NCI-H82 treated with DMSO at 0.1 percent for 48 hours (cell line): ENCODE measurements around the gene NINL.
"Not testable (repeated sequence)": the region's sequence is repeated elsewhere in the genome, so short reads cannot be mapped to it uniquely, and the experiment has no call there.

Experiments used
- DNase-seq: peaks from one replicate; lab custom pipeline; 2025; ENCODE audit not compliant: unreplicated experiment; lab: John Stamatoyannopoulos, UW

The NINL gene

DNA sequence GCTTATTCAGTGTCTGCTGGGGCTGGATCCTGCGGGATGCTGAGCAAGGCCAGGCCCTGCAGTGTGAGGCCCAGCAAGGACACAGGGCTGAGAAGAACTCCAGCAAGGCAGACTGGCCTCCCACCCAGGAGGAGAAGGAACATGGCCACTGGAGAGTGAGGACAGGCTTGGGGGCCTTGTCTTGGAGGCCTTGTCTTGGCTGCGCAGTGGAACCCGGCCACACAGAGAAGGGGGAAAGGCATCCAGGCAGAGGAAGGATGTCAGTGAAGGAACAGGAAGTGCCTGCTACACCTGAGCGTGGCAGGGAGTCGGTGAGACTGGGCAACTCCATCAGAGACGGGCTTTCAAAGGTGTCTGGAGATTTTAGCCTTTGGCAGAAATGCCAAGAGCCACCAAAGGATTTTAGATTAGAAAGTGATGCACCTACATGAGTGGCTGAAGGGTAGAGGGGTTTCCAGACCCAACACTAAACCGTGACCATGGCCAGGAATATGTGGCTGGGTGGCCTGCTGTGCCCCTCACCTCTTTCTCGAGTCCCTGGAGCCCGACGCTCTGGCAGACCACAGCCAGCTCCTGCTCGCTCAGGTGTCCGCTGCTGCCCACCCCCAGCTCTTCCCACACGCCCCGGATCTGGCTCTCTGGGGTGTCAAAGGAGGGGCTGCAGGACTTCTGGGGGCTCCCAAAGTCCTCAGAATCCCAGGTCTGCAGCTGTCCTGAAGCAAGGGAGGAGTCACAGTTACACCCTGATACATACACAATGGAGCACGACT is 80.8 kb downstream of the NINL start:
- no peak for DNase-seq

DNA sequence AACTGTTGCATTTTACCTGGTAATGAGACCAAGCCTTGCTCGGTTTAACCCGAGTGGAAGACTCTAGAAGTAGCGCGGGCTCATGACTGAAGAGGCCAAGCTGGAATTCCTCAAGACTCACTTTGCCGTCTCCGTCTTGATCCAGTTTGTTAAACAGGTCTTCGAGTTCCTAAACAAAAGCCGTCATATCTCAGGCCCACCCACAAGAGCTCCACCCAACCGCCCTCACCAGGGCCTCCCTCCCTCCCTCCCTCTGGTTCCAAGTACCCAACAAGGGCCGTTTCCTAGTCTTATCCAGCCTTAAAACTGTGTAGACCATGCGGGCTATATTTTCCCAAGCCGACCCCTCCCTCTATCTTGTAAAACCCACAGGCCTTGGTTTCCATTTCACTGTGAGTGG is 81.4 kb downstream of the NINL start:
- DNase-seq = no peak

DNA sequence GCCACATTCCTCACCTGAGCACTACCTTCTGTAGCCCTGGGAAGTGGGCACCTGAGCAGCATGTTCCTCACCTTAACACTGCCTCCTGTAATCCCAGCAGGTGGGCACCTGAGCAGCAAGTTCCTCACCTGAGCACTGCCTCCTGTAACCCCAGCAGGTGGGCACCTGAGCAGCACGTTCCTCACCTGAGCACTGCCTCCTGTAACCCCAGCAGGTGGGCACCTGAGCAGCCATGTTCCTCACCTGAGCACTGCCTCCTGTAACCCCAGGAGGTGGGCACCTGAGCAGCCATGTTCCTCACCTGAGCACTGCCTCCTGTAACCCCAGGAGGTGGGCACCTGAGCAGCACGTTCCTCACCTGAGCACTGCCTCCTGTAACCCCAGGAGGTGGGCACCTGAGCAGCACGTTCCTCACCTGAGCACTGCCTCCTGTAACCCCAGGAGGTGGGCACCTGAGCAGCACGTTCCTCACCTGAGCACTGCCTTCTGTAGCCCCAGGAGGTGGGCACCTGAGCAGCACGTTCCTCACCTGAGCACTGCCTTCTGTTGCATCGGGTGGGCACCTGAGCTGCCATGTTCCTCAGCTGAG is 82.2 kb downstream of the NINL start:
- DNase-seq = not testable (repeated sequence)

- DNase-seq = no peak
Observed at GRCh38 chr20:25500880-25501351, 84.4 kb downstream of the NINL start.

GRCh38 chr20:25499855-25500434 is 85.4 kb downstream of the NINL start:
- no peak for DNase-seq

GRCh38 chr20:25499031-25499430 is 86.3 kb downstream of the NINL start:
- DNase-seq = no peak

GRCh38 chr20:25498280-25498606 is 87.1 kb downstream of the NINL start:
- DNase-seq = no peak

GRCh38 chr20:25497586-25498279 is 87.6 kb downstream of the NINL start:
- DNase-seq = no peak

DNA sequence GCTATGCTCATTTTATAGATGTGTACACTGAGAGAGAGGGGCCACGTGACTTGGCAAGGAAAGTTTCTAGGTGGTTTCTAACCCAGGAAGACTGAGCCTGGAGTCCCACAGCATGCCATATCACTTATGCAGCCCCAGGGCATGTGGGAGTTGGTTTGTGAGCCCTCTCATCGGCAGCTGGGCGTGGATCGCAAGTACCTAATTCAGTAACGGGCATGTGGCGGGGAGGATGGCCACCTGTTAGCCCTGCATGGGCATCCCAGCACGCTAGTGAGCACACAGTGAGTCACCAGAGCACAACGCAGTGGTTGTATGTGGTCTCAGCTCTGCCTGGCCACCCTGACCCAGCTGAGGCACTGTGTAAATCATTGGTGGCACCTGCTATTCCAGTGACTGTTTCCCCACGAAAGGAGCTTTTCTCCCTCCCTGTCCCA is 88.3 kb downstream of the NINL start:
- no peak for DNase-seq

DNA sequence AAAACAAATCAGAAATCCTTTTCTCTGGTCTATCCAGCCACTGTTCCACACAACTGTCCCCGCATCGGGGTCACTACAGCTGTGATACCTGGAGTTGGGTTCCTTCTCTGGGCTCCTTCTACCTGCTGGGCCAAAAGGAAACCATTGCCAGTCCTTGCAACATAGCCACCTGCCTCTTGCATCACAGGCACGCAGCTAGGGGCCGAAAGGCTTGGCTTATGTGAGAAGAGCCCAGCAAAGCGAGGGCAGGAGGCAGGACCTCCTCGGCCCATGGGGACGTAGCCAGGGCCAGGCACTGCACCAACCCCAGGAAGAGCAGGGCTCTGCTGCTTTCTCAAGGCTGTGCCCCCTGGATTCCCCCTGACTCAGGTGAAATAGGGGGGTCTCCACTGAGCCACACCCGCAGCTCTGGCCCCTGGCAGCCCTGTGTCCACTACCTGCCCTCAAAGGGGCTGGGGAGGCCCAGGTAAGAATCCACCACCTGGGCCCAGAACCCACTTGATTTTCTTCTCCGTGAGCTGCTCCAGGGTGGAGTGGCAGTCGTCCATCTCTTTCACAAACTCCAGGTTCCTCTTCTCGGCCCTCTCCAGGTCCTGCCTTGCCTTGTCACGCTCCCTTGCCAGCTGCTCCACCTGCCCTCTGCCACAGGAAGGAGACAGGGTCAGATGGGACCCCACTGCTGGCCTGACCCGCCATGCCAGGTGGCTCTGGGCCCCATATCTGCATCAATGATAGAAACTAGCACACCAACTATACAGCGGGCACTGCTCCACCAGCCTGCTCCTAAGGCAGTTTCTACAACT is 89.0 kb downstream of the NINL start:
- DNase-seq = no peak

DNA sequence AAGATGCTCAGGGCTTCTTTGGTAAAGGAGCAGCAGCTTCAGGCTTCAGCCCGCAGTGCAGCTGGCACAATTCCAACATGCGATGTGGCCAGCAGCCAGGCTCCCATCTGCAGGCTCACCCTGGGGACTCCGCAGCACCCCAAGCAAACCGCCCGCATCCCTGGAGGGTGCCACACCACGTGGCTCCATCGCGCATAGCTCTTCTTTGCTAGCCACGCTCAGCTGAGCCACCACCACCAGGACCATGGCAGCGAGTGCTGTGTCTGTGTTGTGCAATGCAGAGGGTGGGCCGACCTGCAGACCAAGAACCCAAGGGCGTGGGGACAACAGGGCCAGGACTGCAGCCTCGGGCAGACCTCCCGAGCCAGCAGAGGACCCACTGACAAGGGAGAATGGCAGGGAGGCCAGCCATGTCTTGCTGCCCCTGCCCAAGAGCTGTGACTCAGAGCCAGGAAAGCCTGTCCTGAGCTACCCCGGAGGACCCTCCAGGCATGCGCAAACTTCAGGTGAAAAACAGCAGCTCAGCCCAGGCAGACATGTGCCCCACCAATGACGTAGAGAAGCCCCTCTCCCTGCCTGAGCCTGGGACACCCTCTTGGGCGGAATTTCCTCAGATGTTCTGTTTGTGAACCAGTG is 90.0 kb downstream of the NINL start:
- DNase-seq = no peak

DNA sequence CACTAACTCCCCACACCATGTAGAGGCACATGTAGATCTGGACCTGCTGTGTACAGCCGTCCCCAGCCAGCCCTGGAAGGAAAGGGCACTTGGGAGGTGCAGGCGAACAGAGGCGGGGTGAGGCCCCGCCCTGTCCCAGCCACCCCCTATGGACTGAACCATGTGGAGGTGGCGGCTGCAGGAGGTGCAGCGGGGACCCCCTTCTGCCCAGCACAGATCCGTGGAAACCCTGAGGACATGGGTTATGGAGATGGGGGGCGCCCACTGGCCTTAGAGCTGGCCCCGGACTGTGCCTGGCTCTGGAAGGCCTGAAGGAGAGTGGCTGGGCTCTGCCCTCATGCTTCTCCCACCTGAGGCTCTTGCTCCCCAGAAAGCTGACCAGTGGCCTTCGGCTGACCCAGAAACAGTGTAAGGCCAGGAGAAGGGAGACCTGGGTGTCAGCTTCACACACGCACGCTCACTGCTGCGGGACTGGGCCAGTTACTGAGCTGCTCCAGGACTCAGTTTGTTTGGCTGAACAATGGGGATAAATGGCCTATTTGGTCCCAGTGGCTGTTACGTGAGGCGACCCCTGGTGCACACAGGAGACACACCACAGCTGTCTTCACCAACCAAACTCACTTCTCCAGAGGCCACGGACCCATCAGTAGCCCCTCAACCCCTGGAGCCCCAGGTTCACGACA is 90.7 kb downstream of the NINL start:
- DNase-seq = no peak

- DNase-seq = no peak
Observed at GRCh38 chr20:25493748-25494505, 91.4 kb downstream of the NINL start.

DNA sequence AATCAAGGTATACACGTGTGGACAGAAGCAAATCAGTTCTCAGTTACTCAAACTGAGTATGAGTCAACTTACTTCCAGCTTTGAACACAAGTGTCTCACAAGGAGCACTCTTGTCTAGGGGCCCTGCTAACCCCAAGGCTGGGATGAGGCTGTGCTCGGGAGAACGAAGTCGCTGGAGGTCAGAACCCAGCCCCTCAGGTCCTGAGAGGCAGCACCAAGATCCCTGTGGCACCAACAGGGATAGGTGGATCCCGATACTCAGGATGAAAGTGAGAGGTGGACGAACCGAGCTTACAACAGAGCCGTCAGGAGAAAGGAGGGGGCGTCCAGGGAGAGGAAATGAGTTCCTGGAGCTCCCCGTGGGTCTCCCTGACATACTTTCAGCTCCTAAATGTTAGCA is 92.2 kb downstream of the NINL start:
- no peak for DNase-seq

DNA sequence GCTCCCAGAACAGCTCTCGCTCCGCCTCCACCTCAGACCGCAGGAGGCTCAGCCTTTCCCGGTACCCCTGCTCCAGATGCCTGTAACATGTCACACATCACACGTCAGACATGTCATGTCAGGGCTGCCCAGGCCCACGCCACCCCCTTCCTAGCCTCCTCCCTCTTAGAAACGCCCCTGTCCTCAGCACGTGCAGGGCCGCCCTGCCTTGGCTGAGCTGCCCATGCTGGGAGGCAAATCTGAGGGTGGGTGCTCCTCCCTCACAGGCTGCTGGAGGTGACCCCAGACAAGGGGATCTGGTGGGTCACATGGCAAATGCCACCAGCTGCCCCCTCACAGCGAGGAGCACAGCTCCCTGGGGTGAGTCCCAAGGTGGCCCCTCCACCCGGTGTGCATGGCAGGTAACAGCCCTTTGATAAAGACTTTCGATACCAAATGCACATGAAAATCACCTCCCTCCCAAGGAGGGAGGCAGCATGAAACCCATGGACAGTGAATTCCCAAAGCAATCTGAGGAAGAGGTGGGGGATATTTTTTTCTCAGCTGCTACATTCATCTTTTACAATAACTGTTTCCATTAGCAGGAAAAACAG is 93.8 kb downstream of the NINL start:
- DNase-seq = no peak

GRCh38 chr20:25490656-25491445 is 94.5 kb downstream of the NINL start:
- DNase-seq = no peak

DNA sequence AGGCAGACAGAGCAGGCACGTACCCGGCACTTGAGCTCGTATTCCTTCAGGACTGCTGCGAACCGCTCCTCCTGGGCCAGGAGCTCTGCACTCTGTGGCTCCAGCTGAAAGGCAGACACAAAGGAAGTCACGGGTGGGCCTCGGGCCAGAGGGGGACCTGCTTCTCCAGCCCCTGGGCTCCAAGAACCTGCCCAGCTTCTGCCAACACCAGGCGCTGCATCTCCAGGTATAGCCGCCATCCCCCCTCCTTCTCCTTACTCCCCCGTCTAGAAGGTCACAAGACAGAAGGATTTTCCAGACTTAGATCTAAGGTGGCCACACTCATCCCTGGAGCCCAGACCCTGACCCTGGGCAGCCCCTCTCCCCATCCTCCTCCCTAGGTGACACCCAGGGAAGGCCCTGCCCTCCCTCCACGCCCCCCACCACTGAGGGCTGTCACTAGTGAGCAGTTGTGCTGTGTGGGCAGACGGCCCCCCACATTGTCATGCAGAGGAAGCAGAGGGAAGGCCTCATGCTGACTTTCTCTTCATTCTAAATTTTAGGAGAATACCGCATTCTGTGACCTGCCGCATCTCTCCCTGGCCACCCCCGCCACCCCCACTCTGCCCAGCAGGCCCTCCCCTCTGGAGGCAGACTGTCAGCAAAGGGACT is 96.0 kb downstream of the NINL start:
- DNase-seq = no peak

DNA sequence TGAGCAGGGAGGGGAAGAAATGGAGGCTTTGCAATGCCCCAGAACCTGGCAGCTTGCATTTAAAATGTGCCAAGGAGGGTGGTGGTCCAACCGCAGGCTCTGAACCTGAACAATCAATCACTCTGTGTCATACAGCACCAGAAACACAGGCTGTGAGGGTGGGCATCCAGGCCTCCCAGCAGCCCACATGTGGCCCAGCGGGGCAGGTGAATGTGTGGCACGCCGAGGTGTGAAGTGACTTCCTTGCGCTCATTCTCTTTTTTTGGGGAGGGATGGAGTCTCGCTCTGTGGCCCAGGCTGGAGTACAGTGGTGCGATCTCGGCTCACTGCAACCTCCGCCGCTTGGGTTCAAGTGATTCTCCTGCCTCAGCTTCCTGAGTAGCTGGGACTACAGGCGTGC is 97.4 kb downstream of the NINL start:
- DNase-seq = no peak
